Trophoblast cell (in vitro differentiated cells and primary cell): Measurements from ENCODE around the gene DMBT1.

Experiments
- DNase-seq, 2 donors: peaks; one replicate each; pipeline ENCODE4 v3.0.0-alpha.2; 2016
- H2AFZ ChIP-seq: 2 replicates; pipeline ENCODE4 v1.6.1; 2013; ENCODE audit warnings: low read length, moderate library complexity, mild to moderate bottlenecking; ENCODE audit not compliant: insufficient read depth, poor library complexity
- H2AK5ac ChIP-seq: 2 replicates; pipeline ENCODE4 v1.6.1; 2013; ENCODE audit warnings: mild to moderate bottlenecking, low read length
- H2BK120ac ChIP-seq: 2 replicates; pipeline ENCODE4 v1.6.1; 2013; ENCODE audit warnings: low read length, mild to moderate bottlenecking, moderate library complexity; ENCODE audit not compliant: insufficient read depth, poor library complexity
- H2BK12ac ChIP-seq: 2 replicates; pipeline ENCODE4 v1.6.1; 2013; ENCODE audit warnings: mild to moderate bottlenecking, low read length, moderate library complexity
- H2BK5ac ChIP-seq: 2 replicates; pipeline ENCODE4 v1.6.1; 2013; ENCODE audit warnings: low read length, low read depth, moderate library complexity, mild to moderate bottlenecking; ENCODE audit not compliant: poor library complexity
- H3K14ac ChIP-seq: 2 replicates; pipeline ENCODE4 v1.6.1; 2013; ENCODE audit warnings: mild to moderate bottlenecking, low read length
- H3K18ac ChIP-seq: 2 replicates; pipeline ENCODE4 v1.6.1; 2013; ENCODE audit warnings: mild to moderate bottlenecking, low read length
- H3K23ac ChIP-seq: 2 replicates; pipeline ENCODE4 v1.6.1; 2013; ENCODE audit warnings: low read length
- H3K27ac ChIP-seq: 2 replicates; pipeline ENCODE4 v1.5.1; 2013; ENCODE audit warnings: low read depth, mild to moderate bottlenecking, inconsistent platforms, low read length, moderate library complexity
- H3K27me3 ChIP-seq: 2 replicates; pipeline ENCODE4 v1.6.1; 2013; ENCODE audit warnings: inconsistent platforms, mild to moderate bottlenecking, low read length, moderate library complexity; ENCODE audit not compliant: insufficient read depth
- H3K36me3 ChIP-seq, 2 experiments: 1 replicate in 1 of 2; 2 replicates in 1 of 2; pipeline ENCODE4 v1.6.1; 2013; ENCODE audit warnings: low read length in 2 of 2, mild to moderate bottlenecking in 2 of 2, moderate library complexity in 1 of 2; ENCODE audit not compliant: insufficient read depth in 2 of 2, control insufficient read depth in 1 of 2
- H3K4ac ChIP-seq: 2 replicates; pipeline ENCODE4 v1.6.1; 2013; ENCODE audit warnings: low read depth, mild to moderate bottlenecking, low read length, moderate library complexity
- H3K4me1 ChIP-seq, 2 experiments: 1 replicate in 1 of 2; 2 replicates in 1 of 2; pipeline ENCODE4 v1.6.1; 2013; ENCODE audit warnings: low read length in 2 of 2, mild to moderate bottlenecking in 2 of 2, moderate library complexity in 1 of 2; ENCODE audit not compliant: insufficient read depth in 2 of 2, control insufficient read depth in 1 of 2
- H3K4me2 ChIP-seq: 2 replicates; pipeline ENCODE4 v1.6.1; 2013; ENCODE audit warnings: inconsistent platforms, mild to moderate bottlenecking, low read length, moderate library complexity
- H3K4me3 ChIP-seq: 2 replicates; pipeline ENCODE4 v1.5.1; 2013; ENCODE audit warnings: mild to moderate bottlenecking, low read depth, low read length, inconsistent platforms
- H3K79me1 ChIP-seq: one replicate; pipeline ENCODE4 v1.6.1; 2013; ENCODE audit warnings: low read length
- H3K79me2 ChIP-seq: 2 replicates; pipeline ENCODE4 v1.6.1; 2013; ENCODE audit warnings: low read length, mild to moderate bottlenecking; ENCODE audit not compliant: control insufficient read depth, insufficient read depth, poor library complexity
- H3K9ac ChIP-seq: 2 replicates; pipeline ENCODE4 v1.6.1; 2013; ENCODE audit warnings: mild to moderate bottlenecking, low read length
- H3K9me3 ChIP-seq: 2 replicates; pipeline ENCODE4 v1.6.1; 2013; ENCODE audit warnings: low read depth, mild to moderate bottlenecking, control low read depth, inconsistent platforms, low read length; ENCODE audit not compliant: insufficient read depth
- H4K12ac ChIP-seq: 2 replicates; pipeline ENCODE4 v1.6.1; 2013; ENCODE audit warnings: low read depth, mild to moderate bottlenecking, low read length, moderate library complexity
- H4K8ac ChIP-seq: 2 replicates; pipeline ENCODE4 v1.6.1; 2013; ENCODE audit warnings: low read depth, mild to moderate bottlenecking, low read length, moderate library complexity
- H4K91ac ChIP-seq: one replicate; pipeline ENCODE4 v1.6.1; 2013; ENCODE audit warnings: low read depth, mild to moderate bottlenecking, low read length, moderate library complexity
- WGBS: extraction: QIAGEN DNeasy Blood & Tissue Kit; methylation state at CpG from one replicate; pipeline ENCODE4 v1.1.7; 2013; ENCODE audit warnings: missing lambda C conversion rate; ENCODE audit not compliant: insufficient read length, insufficient coverage; ENCODE audit errors: extremely low coverage; 5-methylcytosine and 5-hydroxymethylcytosine counted together

Gene DMBT1

GRCh38 chr10:122571892-122572291, 11.3 kb downstream of the DMBT1 start:
- H4K8ac ChIP-seq, result no peak overlapping the region

DNA sequence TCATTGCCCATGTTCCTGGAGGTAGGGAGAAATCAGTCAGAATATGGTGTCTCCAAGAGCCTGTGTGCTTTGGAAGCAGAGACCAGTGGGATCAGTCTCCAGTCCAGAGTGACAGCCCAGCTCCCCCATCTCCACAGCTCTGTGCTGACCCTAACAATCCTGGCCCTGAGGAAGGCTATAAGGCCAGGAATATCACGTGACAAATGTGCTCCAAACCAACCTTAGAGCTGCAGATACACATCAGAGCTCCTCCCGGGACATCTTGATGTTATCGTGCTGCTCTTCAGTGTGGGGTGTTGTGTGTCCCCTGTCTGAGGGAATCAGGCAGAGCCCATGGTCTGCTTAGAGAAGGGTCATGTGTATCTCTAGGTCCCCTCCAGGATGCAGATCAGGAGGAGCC, 15.2 kb downstream of the DMBT1 start:
- no peak overlapping the region for H4K8ac ChIP-seq
- no peak overlapping the region for H2BK12ac ChIP-seq
- H2AK5ac ChIP-seq, result no peak overlapping the region
- no peaks in the 10 kb centered on the region for H3K36me3 ChIP-seq
- no peak overlapping the region for H2AFZ ChIP-seq
- no peak overlapping the region for H3K18ac ChIP-seq
- H3K4me3 ChIP-seq, result no peak overlapping the region
- H3K23ac ChIP-seq, result no peak overlapping the region
- H3K4ac ChIP-seq, result no peak overlapping the region
- H3K79me2 ChIP-seq, result no peaks in the 10 kb centered on the region
- H3K4me2 ChIP-seq, result no peak overlapping the region
- H3K27ac ChIP-seq, result no peak overlapping the region
- no peaks in the 10 kb centered on the region for H3K79me1 ChIP-seq
- no peaks in the 10 kb centered on the region for H3K4me1 ChIP-seq
- no CpG with 5 or more reads among the region's 3 CpGs for WGBS
- no peak overlapping the region for H4K12ac ChIP-seq
- H3K9me3 ChIP-seq, result peaks cover 23% of the 10 kb centered on the region
- no peak for DNase-seq
- no peak overlapping the region for H2BK120ac ChIP-seq
- H3K14ac ChIP-seq, result no peak overlapping the region
- H4K91ac ChIP-seq, result no peak overlapping the region
- no peak overlapping the region for H3K9ac ChIP-seq
- no peaks in the 10 kb centered on the region for H3K27me3 ChIP-seq
- H2BK5ac ChIP-seq, result no peak overlapping the region

More at GRCh38 chr10:122571892-122572291, 11.3 kb downstream of the DMBT1 start:
- H2AFZ ChIP-seq, result no peak overlapping the region
- H3K4ac ChIP-seq, result no peak overlapping the region
- H2AK5ac ChIP-seq, result no peak overlapping the region
- H2BK5ac ChIP-seq, result no peak overlapping the region
- no peak overlapping the region for H3K23ac ChIP-seq
- no peak for DNase-seq
- no peaks in the 10 kb centered on the region for H3K4me1 ChIP-seq
- H3K14ac ChIP-seq, result no peak overlapping the region
- H4K91ac ChIP-seq, result no peak overlapping the region
- WGBS, result no CpG with 5 or more reads among the region's 3 CpGs
- no peak overlapping the region for H3K27ac ChIP-seq
- H3K79me2 ChIP-seq, result no peaks in the 10 kb centered on the region
- H2BK120ac ChIP-seq, result no peak overlapping the region
- H3K9ac ChIP-seq, result no peak overlapping the region
- H3K4me2 ChIP-seq, result no peak overlapping the region
- H3K4me3 ChIP-seq, result no peak overlapping the region
- no peaks in the 10 kb centered on the region for H3K27me3 ChIP-seq
- no peak overlapping the region for H3K18ac ChIP-seq
- H3K79me1 ChIP-seq, result no peaks in the 10 kb centered on the region
- H3K36me3 ChIP-seq, result no peaks in the 10 kb centered on the region
- H4K12ac ChIP-seq, result no peak overlapping the region
- H3K9me3 ChIP-seq, result peaks cover 21% of the 10 kb centered on the region
- no peak overlapping the region for H2BK12ac ChIP-seq

DNA sequence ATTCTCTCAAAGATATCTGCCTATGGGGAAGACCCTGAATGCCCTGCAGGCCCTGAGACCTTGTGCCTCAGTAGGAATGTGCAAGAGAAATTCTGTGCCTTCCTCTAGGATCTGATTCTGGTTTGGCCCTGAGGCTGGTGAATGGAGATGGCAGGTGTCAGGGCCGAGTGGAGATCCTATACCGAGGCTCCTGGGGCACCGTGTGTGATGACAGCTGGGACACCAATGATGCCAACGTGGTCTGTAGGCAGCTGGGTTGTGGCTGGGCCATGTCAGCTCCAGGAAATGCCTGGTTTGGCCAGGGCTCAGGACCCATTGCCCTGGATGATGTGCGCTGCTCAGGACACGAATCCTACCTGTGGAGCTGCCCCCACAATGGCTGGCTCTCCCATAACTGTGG, 15.7 kb downstream of the DMBT1 start:
- Histone ChIP-seq H3K4ac (no peak overlapping the region), H2AFZ (no peak overlapping the region), H3K79me1 (no peaks in the 10 kb centered on the region), H4K8ac (no peak overlapping the region), H3K4me3 (no peak overlapping the region), H2BK12ac (no peak overlapping the region), H3K18ac (no peak overlapping the region), H3K36me3 (no peaks in the 10 kb centered on the region), H2AK5ac (no peak overlapping the region), H4K91ac (no peak overlapping the region), H3K4me2 (no peak overlapping the region), H3K79me2 (no peaks in the 10 kb centered on the region), H2BK120ac (no peak overlapping the region), H2BK5ac (no peak overlapping the region), H3K4me1 (no peaks in the 10 kb centered on the region), H3K27me3 (no peaks in the 10 kb centered on the region), H4K12ac (no peak overlapping the region), H3K9me3 (peaks cover 20% of the 10 kb centered on the region), H3K23ac (no peak overlapping the region), H3K27ac (no peak overlapping the region), H3K9ac (no peak overlapping the region), H3K14ac (no peak overlapping the region)
- no CpG with 5 or more reads among the region's 6 CpGs for WGBS
- no peak for DNase-seq

GRCh38 chr10:122577311-122577885, 16.8 kb downstream of the DMBT1 start:
- no peak for DNase-seq
- Histone ChIP-seq H3K4me1 (no peaks in the 10 kb centered on the region), H4K12ac (no peak overlapping the region), H3K9me3 (peaks cover 20% of the 10 kb centered on the region), H3K14ac (no peak overlapping the region), H3K18ac (no peak overlapping the region), H2AK5ac (no peak overlapping the region), H3K23ac (no peak overlapping the region), H3K36me3 (no peaks in the 10 kb centered on the region), H4K91ac (no peak overlapping the region), H3K9ac (no peak overlapping the region), H3K27ac (no peak overlapping the region), H3K79me1 (no peaks in the 10 kb centered on the region), H4K8ac (no peak overlapping the region), H2BK120ac (no peak overlapping the region), H2BK5ac (no peak overlapping the region), H2AFZ (no peak overlapping the region), H3K4me3 (no peak overlapping the region), H3K4ac (no peak overlapping the region), H2BK12ac (no peak overlapping the region), H3K4me2 (no peak overlapping the region), H3K79me2 (no peaks in the 10 kb centered on the region), H3K27me3 (no peaks in the 10 kb centered on the region)
- WGBS, result no CpG with 5 or more reads among the region's 12 CpGs
